Eye (tissue), 1 donor: ENCODE measurements around the gene NPHS1.
"Not testable (repeated sequence)": the region's sequence is repeated elsewhere in the genome, so short reads cannot be mapped to it uniquely, and the experiment has no call there.

Source experiments
- DNase-seq: peaks from one replicate; pipeline ENCODE4 v3.0.0-alpha.2; 2015

The NPHS1 gene

DNA sequence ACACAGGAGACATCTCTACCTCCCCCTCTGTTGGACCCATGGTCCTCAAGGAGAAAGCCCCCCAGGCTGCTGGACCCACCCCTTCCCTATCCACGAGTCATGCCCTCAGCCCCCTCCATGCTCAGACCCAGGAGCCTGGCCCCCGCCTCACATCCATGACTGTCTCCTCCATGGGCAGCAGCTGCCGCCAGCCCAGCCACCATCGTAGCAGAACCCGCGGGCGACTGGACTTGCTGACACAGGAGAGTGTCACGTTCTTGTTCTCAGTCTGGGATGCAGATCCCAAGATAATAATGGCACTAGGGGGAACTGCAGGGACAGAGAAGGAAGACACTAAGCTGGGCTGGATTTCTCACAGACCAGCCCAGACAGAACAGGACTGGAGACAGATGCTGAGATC lies 3.8 kb downstream of the NPHS1 start:
- DNase-seq, result no peak

DNA sequence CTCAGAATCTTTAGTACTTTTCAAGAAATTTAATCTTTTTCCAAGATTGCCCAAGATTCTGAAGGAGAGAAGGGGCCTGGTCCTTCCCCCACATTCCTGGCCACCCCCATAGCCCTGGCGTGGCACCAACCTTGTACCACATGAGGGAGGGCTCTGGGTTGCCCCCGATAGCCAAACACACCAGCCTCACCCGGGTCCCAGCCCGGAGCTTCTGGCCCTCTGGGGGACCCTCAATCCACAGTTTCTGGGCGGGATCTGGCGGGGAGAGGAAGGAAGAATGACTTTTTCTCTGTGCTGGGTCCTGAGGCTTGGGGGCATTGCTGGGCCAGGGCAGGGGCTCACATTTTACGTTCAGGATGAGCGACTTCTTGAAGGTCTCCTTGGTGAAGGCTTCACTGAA lies 4.4 kb downstream of the NPHS1 start:
- DNase-seq, result no peak

DNA sequence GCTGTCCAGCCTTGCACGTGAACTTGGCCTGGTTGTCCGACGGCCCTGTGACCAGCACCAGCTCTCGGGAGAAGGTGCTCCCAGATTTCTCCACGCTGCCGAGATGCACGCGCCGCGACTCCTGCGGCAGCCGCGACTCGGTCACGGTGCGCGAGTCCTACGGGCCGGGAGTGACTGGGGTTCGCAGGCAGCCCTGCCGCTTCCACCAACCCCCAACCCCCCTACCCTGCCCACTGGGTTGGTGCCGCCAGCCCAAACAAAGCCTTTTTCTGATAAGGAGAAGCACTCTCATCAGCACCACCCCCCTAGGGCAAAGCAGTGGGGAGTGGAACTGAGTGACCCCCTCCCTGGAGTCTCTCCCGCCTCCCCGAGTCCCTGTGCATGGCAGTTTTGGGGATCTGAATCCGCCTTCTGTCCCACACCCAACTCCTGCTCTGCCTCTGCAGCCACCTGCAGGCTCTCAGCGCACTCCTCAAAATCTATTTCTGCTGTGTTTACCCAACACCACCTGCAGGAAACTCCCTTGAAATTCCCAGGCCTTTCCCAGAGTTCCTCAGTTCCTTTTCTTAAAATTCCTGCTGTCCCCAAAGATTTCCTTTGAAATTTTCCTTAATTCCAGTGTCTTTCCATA lies 6.2 kb downstream of the NPHS1 start:
- DNase-seq, result no peak

DNA sequence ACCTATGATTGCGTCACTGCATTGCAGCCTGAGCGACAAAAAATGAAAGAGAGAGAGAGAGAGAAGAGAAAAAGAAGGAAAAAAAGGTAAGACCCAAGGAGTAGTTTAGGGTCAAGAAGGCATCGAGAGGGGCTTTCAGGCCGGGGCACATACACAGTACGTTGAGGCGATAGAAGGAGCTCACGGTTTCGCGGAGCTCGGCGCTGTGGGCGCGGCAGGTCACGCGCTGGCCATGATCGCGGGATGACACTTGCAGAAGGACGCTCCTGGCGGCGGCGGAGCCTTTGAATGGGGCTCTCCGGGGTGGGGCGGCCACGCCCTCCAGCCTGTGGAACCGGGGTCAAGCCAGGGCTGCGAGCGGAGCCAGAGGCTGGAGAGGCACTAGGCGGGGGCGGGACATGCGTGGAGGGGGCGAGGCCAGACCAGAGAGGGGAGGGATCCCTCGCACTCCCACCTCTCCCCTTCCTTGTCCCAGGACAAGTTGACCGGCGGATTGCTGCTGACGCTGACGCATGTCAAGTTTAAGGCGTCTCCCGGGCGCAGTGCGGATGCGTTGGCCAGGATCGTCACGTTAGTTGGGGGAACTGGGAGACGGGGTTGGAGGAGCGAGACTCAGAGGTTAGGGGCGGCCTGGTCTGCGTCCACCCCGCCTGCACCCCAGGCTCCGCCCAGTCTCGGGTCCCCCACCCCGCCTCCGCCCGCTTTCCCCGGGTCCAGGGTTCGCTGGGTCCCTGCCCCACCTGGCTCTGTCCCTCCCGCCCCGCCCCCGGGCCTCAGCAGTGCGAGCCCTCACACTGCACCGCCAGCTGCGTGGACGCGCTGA lies 6.9 kb downstream of the NPHS1 start:
- DNase-seq, result peak; percentile 31

DNA sequence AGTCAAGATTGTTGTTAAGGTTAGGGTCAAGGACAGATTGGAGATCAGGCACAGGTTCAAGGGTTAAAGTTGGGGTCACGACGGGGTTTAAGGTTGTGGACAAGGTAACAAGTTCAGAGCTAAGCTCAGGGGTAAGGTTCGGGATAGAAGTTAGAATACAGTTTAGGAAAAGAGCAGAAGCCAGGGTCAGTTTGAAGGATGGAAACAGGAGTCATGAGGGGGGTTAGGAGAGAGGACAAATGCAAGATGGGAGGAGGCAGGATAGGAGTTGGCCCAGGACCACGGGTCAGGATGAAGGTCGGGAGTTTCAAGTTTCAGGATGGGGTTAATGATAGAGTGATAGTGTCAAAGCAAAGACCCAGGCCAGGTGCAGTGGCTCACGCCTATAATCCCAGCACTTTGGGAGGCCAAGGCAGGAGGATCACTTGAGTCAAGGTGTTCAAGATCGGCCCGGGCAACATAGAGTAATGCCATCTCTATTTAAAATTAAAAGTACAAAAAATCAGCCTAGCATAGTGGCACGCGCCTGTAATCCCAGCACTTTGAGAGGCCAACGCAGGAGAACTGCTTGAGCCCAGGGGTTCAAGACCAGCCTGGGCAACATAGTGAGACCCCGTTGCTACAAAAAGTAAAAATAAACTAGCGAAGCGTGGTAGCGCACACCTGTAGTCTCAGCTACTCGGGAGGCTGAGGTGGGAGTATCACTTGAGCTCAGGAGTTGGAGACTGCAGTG lies 7.7 kb downstream of the NPHS1 start:
- no peak for DNase-seq

DNA sequence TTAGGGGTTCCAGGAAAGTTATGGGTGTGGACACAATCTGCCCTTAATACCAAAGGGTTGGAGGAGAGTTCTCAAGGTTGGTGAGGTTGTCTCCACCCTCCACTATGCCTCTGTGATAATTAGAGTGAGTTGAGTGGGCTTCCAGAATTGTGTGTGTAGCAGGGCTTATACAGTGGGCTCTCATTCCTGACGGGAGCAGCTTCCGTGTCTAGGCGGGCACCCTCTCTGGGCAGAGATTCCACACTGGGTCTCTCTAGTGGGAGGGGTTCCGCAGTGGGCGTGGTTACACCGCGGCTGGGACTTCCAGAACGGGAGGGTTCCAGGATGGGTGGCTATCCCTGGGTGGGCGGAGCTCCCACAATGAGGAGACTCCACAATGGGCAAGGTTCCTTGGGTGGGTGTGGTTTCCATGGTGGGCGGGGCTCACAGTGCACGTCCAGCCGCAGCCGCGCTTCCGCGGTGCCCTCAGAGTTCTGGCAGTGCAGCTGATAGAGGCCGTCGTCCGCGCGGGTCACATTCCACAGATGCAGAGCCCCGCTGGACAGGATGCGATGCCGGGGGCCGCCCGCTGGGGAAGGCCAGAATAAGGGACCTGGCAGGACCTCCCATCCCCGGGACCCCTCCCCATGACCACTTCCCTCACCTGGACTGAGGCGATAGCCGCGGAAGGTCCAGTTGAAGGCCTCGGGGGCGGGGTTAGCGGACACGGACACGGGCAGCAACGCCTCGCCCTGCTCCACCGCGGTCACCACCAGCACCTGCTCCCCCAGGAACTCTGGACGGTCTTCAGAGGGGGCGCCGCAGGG lies 8.4 kb downstream of the NPHS1 start:
- peak; percentile 27 for DNase-seq

DNA sequence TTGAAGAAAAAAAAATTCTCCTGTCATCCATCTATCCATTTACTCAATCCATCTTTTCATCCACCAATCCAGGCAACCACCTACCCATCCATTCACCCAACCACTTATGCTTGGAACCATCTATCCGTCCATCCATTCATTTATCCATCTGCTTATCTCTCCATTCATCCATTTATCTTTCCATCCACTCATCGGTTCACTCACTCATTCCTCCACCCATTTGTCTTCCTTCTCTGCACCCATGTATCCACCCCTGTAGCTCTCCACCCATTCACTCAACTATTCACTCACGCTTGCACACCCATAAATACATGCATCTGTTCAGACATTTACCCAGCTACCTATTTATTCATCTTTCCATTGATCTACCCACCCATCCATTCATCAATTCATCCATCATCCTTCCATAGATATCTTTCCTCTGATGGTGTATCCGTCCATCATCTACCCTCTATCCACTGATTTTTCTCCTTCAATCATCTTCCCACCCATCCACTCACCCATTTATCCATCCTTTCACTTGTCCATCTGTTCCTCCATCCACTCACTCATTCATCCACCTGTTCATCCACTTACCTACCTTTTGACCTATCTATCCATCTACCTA lies 9.5 kb downstream of the NPHS1 start:
- no peak for DNase-seq

DNA sequence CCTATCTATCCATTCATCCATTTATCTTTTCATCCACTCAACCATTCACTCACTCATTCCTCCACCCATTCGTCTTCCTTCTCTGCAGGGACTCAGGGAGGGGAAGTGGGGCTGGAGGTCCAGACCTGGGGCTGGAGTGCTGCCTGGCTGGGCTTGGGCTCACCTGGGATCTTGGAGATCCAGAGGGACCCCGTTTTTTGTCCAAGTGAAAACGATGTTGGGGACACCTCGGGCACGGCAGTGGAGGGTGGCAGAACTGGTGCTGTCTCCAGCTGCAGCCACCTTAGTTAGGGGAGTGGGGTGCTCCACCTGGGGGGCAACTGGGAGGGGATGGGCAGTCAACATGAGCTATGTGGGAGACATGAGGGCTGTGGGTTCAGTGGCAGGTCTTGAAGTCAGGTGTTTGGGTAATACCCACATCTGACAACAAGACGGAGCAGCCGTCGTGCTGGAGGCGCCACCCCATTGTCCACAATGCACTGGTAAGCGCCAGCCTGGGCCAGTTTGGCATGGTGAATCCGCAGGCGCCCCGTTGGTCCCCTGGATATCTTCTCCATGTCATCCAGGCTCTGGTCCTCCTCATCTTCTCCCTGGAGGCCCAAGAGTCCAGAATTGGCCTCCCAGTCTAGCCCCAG lies 10.2 kb downstream of the NPHS1 start:
- DNase-seq, result no peak

DNA sequence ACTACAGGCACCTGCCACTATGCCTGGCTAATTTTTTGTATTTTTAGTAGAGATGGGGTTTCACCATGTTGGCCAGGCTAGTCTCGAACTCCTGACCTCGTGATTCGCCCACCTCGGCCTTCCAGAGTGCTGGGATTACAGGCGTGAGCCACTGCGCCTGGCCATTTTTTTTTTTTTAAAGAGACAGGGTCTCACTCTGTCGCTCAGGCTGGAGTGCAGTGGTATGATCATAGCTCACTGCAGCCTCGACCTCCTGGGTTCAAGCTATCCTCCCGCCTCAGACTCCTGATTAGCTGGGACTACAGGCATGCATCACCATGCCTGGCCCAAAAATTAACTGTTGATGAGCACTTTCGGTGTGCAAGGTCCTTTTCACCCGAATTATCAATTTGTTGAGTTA lies 16.2 kb downstream of the NPHS1 start:
- not testable (repeated sequence) for DNase-seq

DNA sequence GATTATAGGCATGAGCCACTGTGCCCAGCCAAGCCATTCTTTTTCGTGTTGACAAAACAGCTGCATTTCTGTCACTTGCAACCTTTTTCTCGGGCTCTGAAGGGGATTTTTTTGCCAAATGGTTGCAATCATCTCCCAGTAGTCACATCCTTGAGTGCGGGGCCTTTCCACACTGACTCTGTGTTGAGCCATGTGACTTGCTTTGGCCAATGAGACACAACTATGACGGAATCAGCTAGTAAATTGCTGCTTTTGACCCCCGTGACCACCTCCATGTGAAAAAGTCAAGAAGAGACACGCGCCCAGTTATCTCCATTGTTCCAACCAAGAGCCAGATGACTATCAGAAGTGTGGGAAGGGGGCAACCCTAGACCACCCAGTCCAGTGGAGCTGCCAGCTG lies 18.3 kb downstream of the NPHS1 start:
- DNase-seq, result no peak

DNA sequence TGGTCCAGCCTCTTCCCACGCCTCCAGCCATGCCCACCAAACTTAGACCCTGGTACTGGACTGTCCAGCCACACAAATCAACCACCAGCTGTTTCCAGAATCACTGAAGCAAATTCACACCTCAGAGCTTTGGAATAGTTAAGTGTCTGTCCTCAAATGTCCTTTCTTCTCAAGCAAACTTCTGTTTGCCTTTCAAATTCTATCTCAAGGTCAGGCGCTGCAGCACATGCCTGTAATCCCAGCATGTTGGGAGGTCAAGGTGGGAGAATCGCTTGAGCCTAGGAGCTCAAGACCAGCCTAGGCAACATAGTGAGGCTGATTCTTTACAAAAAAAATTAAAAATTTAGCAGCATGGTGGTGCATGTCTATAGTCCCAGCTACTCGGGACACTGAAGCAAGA lies 20.2 kb downstream of the NPHS1 start:
- DNase-seq, result no peak

DNA sequence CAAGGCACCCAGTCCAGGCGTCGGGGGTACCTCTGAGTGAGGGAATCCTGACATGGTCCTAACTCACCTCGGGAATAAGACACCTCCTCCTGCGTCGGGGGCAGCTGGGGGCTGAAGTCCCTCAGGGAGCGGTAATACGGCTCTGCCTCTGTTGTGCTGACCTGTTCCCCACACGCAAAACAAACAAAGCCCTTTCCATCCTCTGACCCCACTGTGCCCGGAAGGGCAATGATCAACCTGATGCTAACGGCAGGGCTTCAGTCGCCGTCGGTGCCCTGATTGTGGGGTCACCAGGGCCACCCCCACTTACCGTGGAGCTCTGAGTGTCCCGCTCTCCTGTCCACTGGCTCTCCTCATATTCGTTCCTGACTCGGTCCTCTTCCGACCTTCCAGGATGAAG lies 21.3 kb downstream of the NPHS1 start:
- DNase-seq, result no peak

DNA sequence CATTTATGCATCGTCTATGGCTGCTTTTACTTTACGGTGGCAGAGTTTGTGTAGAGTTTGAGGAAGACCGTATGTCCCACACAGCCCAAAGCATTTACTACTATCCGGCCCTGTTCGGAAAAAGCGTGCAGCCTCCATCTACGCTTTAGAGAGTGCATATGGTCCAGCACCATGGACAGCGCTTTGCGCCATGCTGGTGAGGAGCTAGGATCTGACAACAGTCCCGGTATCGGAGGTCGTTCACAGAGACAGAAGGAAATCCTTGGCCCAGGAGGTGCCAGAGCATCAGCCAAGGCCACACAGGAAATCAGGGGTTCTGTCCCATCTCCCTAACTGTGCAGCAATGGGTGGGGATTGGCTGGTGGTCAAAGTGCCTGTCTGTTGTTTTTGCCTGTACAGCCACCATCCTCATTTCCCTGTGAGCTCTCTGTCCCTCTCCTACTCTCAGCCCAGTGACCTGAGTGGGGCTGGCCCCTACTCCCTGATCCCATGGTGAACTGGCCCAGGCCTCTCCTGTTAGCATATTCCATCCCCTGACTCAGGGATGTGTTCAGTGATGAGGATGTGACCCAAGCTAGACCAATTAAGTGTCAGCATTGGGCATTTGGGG lies 23.5 kb downstream of the NPHS1 start:
- peak; percentile 90 for DNase-seq

DNA sequence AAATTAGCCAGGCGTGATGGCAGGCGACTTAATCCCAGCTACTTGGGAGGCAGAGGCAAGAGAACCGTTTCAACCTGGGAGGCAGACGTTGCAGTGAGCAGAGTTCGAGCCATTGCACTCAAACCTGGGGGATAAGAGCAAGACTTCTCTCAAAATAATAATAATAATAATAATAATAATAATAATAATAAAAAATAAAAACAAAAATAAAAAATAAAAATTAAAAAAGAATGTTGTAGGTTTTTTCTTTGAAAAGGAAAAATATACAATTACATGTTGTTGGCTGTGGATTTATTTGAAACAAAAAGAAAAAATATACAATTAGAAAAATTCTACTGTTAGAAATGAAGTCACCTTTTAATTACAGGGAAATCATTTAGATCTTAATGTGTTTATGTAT lies 28.2 kb downstream of the NPHS1 start:
- DNase-seq, result no peak

DNA sequence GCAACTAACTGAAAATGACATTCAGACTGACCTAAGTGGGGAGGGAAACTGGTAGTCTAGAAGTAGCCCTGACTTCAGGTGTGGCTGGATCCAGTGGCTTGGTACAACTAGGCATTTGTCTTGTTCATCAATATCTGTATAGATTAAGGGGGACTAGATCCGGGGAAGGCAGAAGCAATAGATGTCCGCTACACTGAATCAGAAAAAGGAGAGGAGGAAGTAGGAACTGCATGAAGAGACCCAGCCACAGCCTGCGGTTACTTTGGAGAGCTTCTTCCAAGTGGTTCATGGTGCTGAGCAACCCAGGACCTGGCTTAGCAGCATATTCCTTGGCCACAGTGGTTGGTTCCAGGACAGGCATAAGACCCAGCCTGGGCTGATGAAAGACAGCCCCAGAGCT lies 29.7 kb downstream of the NPHS1 start:
- DNase-seq, result no peak

DNA sequence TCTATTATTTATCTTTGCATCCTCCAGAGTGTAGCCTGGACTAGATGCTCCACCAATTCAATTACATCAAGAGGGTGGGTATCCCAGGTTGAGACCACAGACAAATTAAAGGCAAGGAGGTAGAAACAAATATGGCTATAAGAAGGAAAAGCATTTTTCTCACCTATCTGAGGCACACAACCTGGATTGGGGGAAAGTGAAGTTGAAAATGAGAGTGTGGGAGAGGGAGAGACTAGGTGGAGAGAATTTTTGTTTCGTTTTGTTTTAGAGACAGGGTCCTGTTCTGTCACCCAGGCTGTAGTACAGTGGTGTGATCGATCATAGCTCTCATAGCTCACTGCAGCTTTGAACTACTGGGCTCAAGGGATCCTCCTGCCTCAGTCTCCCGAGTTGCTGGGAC lies 33.9 kb downstream of the NPHS1 start:
- DNase-seq, result no peak

DNA sequence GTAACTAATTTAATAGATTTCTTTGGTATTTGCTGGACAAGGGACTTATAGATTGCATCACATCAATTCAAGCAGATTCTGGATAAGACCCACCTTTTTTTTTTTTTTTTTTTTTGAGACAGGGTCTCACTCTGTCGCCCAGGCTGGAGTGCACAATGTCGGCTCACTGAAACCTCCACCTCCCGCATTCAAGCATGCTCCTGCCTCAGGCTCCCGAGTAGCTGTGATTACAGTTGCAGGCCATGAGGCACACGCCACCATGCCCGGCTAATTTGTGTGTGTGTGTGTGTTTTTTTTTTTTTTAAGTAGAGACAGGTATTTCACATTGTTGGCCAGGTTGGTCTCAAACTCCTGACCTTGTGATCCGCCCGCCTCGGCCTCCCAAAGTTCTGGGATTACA lies 35.5 kb downstream of the NPHS1 start:
- DNase-seq, result no peak

DNA sequence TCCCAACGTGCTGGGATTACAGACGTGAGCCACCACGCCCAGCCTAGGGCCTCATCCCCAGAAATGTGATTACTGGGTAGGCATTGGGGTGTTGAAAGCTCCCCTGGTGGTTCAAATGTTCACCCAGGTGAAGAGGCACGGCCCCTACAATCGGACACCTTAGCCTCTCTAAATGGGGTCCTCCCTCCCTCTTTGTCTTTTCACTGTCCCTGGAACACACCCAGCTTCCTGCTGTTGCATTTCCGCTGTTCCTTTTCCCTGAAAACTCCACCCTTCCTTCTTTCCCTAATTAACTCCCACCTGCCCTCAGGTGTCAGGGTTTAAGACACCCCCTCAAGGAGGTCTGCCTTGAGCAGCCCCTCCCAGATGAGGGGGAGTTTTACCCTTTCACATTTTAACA lies 36.0 kb downstream of the NPHS1 start:
- no peak for DNase-seq

DNA sequence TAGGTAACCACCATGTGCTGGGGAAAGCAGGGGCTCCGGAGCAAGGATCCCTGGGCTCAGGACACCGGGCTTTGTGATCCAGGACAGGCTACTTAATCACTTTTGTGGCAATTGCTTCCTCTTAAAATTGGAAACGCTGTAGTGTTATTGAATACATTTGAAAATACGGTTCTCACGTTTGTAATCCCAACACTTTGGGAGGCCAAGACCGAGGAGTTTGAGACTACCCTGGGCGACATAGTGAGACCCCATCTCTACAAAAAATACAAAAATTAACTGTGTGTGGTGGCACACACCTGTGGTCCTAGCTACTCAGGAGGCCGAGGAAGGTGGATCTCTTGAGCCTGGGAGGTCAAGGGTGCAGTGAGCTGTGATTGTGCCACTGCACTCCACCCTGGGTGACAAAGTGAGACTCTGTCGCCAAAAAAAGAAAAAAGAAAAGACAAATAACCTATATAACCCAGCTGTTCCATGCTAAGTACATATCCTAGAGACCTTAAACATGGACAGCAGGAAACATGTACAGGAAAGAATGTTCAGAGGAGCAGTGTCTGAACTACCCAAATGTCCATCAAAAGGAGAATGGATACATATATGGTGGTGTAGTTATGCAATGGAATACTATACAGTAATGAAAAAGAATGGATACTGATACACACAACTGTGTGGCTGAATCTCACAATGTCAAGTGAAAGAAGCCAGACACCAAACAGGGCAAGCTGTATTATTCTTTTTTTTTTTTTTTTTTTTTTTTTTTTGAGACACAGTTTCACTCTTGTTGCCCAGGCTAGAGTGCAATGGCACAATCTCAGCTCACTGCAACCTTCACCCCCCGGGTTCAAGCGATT lies 39.0 kb downstream of the NPHS1 start:
- DNase-seq, result no peak

DNA sequence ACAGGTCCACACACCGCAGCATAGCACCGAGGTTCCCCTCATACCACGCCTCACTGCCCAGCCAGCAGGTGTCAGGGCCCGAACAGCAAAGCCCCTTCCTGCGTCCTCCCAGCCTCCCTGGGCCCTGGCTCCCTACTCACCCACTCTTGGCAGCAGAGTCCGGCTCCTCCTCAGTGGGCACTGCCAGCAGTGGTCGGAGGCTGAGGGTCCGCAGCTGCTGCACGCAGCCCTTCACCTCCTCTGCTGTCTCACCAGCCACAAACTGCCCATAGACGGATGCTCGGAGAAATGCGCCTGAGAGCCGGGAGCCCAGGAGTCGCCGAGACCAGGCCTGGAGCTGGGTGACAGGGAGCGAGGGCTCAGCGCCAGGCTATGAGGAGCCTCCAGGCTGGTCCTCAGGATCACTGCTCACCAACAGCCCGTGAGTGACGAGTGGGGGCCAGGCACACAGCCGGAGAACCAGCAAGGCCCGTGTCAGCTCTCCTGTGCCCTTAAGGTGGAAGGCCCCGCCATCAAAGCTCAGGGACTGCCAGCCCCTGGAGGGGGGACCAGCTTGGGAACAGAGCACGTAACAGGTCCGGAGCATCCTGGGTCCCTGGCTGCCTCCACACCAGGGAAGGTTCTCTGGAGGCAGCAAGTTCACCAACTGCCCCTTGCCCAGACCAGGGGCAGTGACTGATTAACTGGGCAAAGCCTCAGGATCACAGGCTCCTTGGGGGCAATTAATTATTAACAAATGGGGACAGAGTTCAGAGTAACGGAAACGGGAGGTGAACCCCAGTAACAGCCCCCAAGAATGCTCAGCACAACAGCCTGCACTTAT lies 39.9 kb downstream of the NPHS1 start, which contains the start of gene PRODH2:
Gene PRODH2, minus strand, starts transcription at position 626 of the 823 bp plus-strand sequence. Its CDS starts 40 bp downstream, at position 586.
- DNase-seq, result no peak
